Right forelimb (tissue), 1 donor: ENCODE results near the gene LPP.

Experiments used
- DNase-seq: peaks from one replicate; pipeline ENCODE4 v3.0.0-alpha.2; 2018

LPP gene

GRCh38 chr3:188339410-188340295 is 185.7 kb downstream of the LPP start:
- no peak for DNase-seq

GRCh38 chr3:188341501-188341900 is 187.5 kb downstream of the LPP start:
- no peak for DNase-seq

- DNase-seq: no peak
Observed at GRCh38 chr3:188342991-188343732, 189.2 kb downstream of the LPP start.

GRCh38 chr3:188343894-188344293 is 189.9 kb downstream of the LPP start:
- DNase-seq: no peak

GRCh38 chr3:188345223-188345622 is 191.3 kb downstream of the LPP start:
- DNase-seq: no peak

GRCh38 chr3:188348435-188349244 is 194.7 kb downstream of the LPP start:
- no peak for DNase-seq

- no peak for DNase-seq
Observed at GRCh38 chr3:188349351-188349901, 195.5 kb downstream of the LPP start.

- no peak for DNase-seq
Observed at GRCh38 chr3:188349933-188350332, 196.0 kb downstream of the LPP start.

- no peak for DNase-seq
Observed at GRCh38 chr3:188350961-188351360, 197.0 kb downstream of the LPP start.

GRCh38 chr3:188351648-188352047 is 197.7 kb downstream of the LPP start:
- DNase-seq: no peak

GRCh38 chr3:188352196-188352927 is 198.4 kb downstream of the LPP start:
- DNase-seq: no peak

- DNase-seq: no peak
Observed at GRCh38 chr3:188353426-188353825, 199.5 kb downstream of the LPP start.

GRCh38 chr3:188358787-188359493 is 205.0 kb downstream of the LPP start:
- DNase-seq: no peak

GRCh38 chr3:188360364-188360881 is 206.5 kb downstream of the LPP start:
- no peak for DNase-seq

GRCh38 chr3:188361888-188362287 is 207.9 kb downstream of the LPP start:
- no peak for DNase-seq

GRCh38 chr3:188362405-188362831 is 208.5 kb downstream of the LPP start:
- DNase-seq: no peak

- no peak for DNase-seq
Observed at GRCh38 chr3:188365184-188365583, 211.2 kb downstream of the LPP start.

- no peak for DNase-seq
Observed at GRCh38 chr3:188365988-188366698, 212.2 kb downstream of the LPP start.

GRCh38 chr3:188367678-188368077 is 213.7 kb downstream of the LPP start:
- DNase-seq: no peak

GRCh38 chr3:188369526-188369925 is 215.6 kb downstream of the LPP start:
- no peak for DNase-seq
